GM19324 (cell line): ENCODE data around the gene AIFM2.

Experiments used
- ATAC-seq: cut with Tn5 transposase; IDR thresholded peaks from one replicate; pipeline ENCODE4 v1.9.1; 2021; ENCODE audit warnings: mild to moderate bottlenecking, moderate library complexity; ENCODE audit not compliant: unreplicated experiment, low FRiP score

Gene AIFM2

DNA sequence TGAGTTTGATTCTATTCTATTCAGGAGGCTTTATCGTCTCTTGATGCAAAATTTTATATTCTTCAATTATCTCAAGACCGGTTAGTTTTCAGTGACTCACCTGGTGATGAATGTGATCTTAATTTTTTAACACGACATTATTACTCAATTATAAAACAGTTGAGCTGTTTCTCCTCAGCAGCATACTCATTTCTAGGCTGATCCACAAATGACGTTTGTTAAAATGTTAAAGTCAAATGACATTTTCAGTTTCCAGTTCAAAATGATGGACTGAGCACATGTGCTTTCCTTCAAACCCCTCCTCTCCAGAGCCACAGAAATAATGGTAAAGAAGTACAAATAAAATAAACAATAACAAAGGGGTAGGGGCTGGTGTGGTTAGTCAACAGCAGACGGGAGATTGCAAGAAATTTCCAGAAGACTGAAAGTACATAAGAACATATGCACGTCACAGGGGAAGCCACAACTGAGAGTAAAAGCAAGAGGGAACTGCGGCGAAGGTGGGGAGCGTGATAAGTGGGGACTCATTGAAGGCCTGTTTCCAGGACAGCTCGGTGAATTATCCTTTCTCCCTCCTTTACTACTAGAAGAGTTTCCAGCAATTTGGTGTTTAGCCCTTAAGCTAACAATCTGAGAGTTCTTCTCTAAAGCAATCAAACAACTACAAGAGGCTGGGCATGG is 69.1 kb downstream of the AIFM2 start:
- no peak for ATAC-seq
